HEK293 (cell line): Measurements from ENCODE around the gene ZNF668.

ENCODE experiments used
- BCL11B ChIP-seq: fragments of 450-650 bp; formaldehyde crosslinking; IDR thresholded peaks from 2 replicates; pipeline ENCODE4 v1.5.1; 2016; ENCODE audit warnings: low read depth, missing biosample characterization, missing genetic modification characterization
- CTCF ChIP-seq: fragments of 450-650 bp; formaldehyde crosslinking; IDR thresholded peaks from 2 replicates; pipeline ENCODE4 v1.5.1; 2016; ENCODE audit warnings: missing biosample characterization, missing genetic modification characterization
- IKZF3 ChIP-seq: fragments of 450-650 bp; IDR thresholded peaks from 2 replicates; pipeline ENCODE4 v1.5.0; 2018; ENCODE audit warnings: missing biosample characterization, mild to moderate bottlenecking, missing genetic modification characterization, moderate library complexity
- PBX3 ChIP-seq: sonication (generic); formaldehyde crosslinking; IDR thresholded peaks from 2 replicates; pipeline ENCODE4 v1.8.1; 2022; ENCODE audit warnings: mild to moderate bottlenecking, moderate library complexity, missing genetic modification reagents
- ZBTB1 ChIP-seq: fragments of 450-650 bp; formaldehyde crosslinking; IDR thresholded peaks from 2 replicates; pipeline ENCODE4 v1.5.1; 2016; ENCODE audit warnings: missing biosample characterization, missing genetic modification characterization
- ZBTB11 ChIP-seq: fragments of 450-650 bp; formaldehyde crosslinking; conservative IDR thresholded peaks from 2 replicates; pipeline ENCODE4 v1.5.1; 2016; ENCODE audit warnings: low read depth, missing biosample characterization, missing genetic modification characterization
- ZNF175 ChIP-seq: fragments of 450-650 bp; formaldehyde crosslinking; IDR thresholded peaks from 2 replicates; pipeline ENCODE4 v1.5.1; 2016; ENCODE audit warnings: missing biosample characterization, missing genetic modification characterization
- ZNF211 ChIP-seq: fragments of 450-650 bp; formaldehyde crosslinking; IDR thresholded peaks from 2 replicates; pipeline ENCODE4 v1.5.1; 2016; ENCODE audit warnings: low read depth, missing biosample characterization, missing genetic modification characterization
- ZNF274 ChIP-seq, 2 experiments: fragments of 200-500 bp in 1 of 2; fragments of 450-650 bp in 1 of 2; sonication (Bioruptor generic) in 1 of 2; formaldehyde crosslinking in 1 of 2; IDR thresholded peaks; 2 replicates each; pipeline versions ENCODE4 v1.5.1 to v1.6.1; 2014 to 2016; ENCODE audit warnings: borderline replicate concordance in 1 of 2, inconsistent platforms in 1 of 2, low read length in 1 of 2, missing biosample characterization in 1 of 2, missing genetic modification characterization in 1 of 2
- ZNF600 ChIP-seq: fragments of 450-650 bp; formaldehyde crosslinking; IDR thresholded peaks from 2 replicates; pipeline ENCODE4 v1.5.1; 2016; ENCODE audit warnings: missing biosample characterization, missing genetic modification characterization
- ZNF621 ChIP-seq: fragments of 450-650 bp; formaldehyde crosslinking; IDR thresholded peaks from 2 replicates; pipeline ENCODE4 v1.5.1; 2017; ENCODE audit warnings: missing biosample characterization, missing genetic modification characterization

- no peak for TF ChIP-seq BCL11B
- no peak for TF ChIP-seq ZNF621
- no peak for TF ChIP-seq CTCF (tag by site-specific recombination)
- TF ChIP-seq ZNF274 (IDR thresholded peaks at IDR 0.05; ENCODE audit: low read length): no peak
- no peak for TF ChIP-seq ZNF274 (tag by site-specific recombination; IDR thresholded peaks at IDR 0.05; ENCODE audit: borderline replicate concordance)
- TF ChIP-seq ZNF600: no peak
- no peak for TF ChIP-seq ZNF175
- no peak for TF ChIP-seq ZBTB11
- TF ChIP-seq ZBTB1 (tag by site-specific recombination): no peak
- TF ChIP-seq IKZF3 (tag by site-specific recombination): no peak
- no peak for TF ChIP-seq PBX3 (CRISPR knock-in tag)
- no peak for TF ChIP-seq ZNF211 (tag by site-specific recombination)
Observed at GRCh38 chr16:31113121-31114120, 39.4 kb upstream of the ZNF668 start.
